ENCODE data around the gene KLK14. TPM values are rescaled to one million over a fixed set of nuclear protein-coding genes. Genes with fewer than 3 reads are reported as not detected.

Gene KLK14, protein sequence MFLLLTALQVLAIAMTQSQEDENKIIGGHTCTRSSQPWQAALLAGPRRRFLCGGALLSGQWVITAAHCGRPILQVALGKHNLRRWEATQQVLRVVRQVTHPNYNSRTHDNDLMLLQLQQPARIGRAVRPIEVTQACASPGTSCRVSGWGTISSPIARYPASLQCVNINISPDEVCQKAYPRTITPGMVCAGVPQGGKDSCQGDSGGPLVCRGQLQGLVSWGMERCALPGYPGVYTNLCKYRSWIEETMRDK
- 0.26 to 0.54 TPM (median 0.39 TPM) in 4 of 5 replicates, not detected in the other for total RNA-seq (2022; extraction: Qiagen RNA extraction)

DNA sequence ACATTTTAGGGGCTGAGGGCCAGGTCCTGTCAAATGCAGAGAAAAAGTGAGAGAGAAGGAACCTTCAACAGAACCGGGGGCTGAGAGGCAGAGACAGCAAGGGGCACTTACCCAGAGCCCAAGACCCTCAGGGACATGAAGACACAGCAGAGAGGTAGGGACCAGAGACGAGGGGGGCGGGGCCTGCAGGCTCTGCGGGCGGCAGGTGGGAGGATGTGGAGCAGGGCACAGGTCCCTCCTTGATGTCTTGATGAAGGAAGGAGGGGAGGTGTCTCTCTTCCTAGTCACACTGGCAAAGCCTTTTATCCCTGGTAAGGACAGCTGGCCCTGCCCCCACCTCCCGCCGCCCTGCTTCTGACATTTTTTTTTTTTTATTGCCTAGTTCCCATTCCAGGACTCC lies at the start of gene KLK14:
Gene KLK14 (minus strand): TSS at position 277 of the 400 bp plus-strand sequence. CDS start 273 bp downstream, at position 4.

DNA sequence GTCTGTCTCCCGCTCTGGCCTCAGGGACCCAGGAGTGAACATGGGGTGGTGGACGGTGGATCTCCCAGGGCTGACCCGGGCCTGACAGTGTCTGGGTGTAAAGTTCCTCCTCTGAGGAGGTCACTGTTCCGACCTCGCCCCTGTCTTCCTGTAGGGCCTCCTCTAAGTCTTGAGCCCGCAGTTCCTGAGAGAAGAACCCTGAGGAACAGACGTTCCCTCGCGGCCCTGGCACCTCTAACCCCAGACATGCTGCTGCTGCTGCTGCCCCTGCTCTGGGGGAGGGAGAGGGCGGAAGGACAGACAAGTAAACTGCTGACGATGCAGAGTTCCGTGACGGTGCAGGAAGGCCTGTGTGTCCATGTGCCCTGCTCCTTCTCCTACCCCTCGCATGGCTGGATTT lies 42.0 kb upstream of the KLK14 start, which contains the start of gene SIGLEC9:
Gene SIGLEC9 (plus strand): TSS at position 178 of the 400 bp plus-strand sequence. CDS start 69 bp downstream, at position 247.

DNA sequence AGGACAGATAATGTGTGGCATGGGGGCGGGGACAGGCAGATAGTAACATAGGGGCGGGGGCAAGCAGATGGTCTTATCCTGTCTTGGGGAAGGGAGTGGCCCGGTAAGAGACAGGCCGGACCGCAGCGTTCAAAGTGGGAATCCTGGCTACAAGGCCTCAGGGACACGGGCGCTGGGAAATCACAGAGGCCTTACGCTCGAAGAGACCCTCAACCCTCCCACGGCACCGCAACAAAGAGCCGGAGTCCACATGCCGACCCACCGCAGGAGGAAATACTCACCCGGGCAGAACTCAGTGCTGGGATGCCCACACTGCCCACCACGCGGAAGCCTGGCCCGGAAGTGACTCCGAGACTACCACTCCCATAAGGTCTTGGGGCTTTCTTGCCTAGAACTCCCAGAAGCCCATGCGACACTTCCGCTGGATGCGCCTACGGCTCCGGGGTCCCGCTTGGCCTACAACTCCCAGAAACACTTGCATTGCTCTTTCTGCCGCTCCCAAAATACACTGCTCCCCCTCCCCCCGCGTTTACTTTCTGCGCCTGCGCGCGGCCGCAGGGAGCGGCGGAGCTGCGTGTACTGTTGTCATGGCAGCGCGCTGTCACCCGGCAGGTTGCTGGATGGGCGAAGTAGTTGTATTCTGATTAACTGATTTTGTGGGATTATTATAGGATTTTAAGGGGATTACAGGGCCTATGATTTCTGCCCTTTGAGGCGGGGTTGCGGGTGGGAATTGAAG lies 25.5 kb upstream of the KLK14 start, which contains the start of gene CTU1:
Gene CTU1 (minus strand): TSS at position 344 of the 739 bp plus-strand sequence. CDS start 3,840 bp downstream, outside the sequence.

DNA sequence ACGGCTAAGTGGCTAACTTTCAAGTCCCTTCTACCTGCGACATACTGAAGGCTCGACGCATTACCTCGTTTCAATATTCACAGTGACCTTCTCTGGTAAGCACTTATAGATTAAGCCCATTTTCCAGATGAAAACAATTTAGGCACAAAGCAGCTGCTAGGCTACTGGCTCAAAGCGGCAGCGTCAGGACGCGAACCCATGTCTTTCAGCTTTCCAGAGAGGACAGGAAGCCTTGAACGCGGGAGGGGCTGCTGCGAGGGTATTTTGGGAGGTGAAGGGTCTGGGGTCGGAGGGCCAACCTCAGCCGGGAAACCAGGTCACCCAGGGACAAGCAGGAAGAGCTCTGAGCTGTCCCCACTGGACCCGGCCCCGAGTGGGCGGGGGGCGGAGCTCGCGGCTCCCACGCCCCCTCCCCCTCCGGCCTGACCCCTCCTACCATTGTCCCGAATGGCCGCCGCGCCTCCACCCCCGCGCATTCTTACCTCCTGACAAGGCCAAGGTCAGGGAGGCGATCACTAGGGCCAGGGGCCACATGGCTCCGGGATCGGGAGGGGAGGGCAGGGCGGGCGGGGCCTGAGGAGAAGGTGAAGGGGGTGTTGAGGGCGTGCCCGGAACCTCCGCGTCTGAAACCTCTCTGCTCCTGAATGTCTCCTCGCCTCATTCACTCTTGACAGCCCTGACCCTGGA lies 18.0 kb downstream of the KLK14 start, which contains the start of gene KLK13:
Gene KLK13 (minus strand): TSS at position 559 of the 687 bp plus-strand sequence. CDS start 25 bp downstream, at position 534.

DNA sequence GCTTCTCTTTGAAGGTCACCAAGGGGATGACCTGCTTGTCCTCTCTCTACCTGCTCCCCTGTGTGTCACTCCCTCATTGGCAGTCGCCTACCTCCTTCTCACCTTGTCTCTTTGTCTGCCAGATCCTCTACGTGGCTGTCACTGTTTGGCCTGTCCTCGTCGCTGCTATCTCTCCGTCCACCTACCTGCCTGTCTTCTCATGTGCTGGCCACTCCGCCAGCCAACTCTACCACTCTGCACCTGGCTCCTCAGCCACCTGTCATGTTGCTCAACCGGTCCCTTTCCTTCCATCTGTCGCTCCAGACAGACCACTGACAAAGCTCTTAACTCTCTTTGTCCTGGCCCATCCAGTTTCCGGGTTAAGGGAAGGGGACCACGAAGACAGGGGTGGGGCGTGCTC lies 48.0 kb downstream of the KLK14 start, which contains the start of gene KLK12:
Gene KLK12 (minus strand): TSS at position 299 of the 400 bp plus-strand sequence. CDS start 381 bp downstream, outside the sequence.

Other genes starting within 250 kb of the KLK14 start
- gene KLK15, start 249.3 kb downstream of the KLK14 start, total RNA-seq (2022; extraction: Qiagen RNA extraction), result not detected in 5 replicates
- gene KLK3, start 228.0 kb downstream of the KLK14 start, total RNA-seq (2022; extraction: Qiagen RNA extraction), result 0.12 TPM in 1 of 5 replicates, not detected in the others
- 0.16 to 0.22 TPM in 2 of 5 replicates, not detected in the others for gene KLK2, start 209.4 kb downstream of the KLK14 start, total RNA-seq (2022; extraction: Qiagen RNA extraction)
- gene KLK4, start 171.5 kb downstream of the KLK14 start, total RNA-seq (2022; extraction: Qiagen RNA extraction), result 0.11 to 0.13 TPM in 2 of 5 replicates, not detected in the others
- 0.15 TPM in 1 of 5 replicates, not detected in the others for gene KLK5, start 129.8 kb downstream of the KLK14 start, total RNA-seq (2022; extraction: Qiagen RNA extraction)
- gene KLK6, start 113.3 kb downstream of the KLK14 start, total RNA-seq (2022; extraction: Qiagen RNA extraction), result 0.15 to 0.56 TPM (median 0.21 TPM) in 5 replicates
- gene KLK7, start 99.0 kb downstream of the KLK14 start, total RNA-seq (2022; extraction: Qiagen RNA extraction), result not detected in 5 replicates
- gene KLK8, start 81.3 kb downstream of the KLK14 start, total RNA-seq (2022; extraction: Qiagen RNA extraction), result not detected in 5 replicates
- 0.21 to 0.53 TPM (median 0.31 TPM) in 5 replicates for gene KLK10, start 63.2 kb downstream of the KLK14 start, total RNA-seq (2022; extraction: Qiagen RNA extraction)
- 0.12 TPM in 1 of 5 replicates, not detected in the others for gene KLK11, start 56.3 kb downstream of the KLK14 start, total RNA-seq (2022; extraction: Qiagen RNA extraction)
- not detected in 5 replicates for gene KLK12, start 47.9 kb downstream of the KLK14 start, total RNA-seq (2022; extraction: Qiagen RNA extraction)
- gene KLK13, start 17.8 kb downstream of the KLK14 start, total RNA-seq (2022; extraction: Qiagen RNA extraction), result 0.09 to 0.14 TPM (median 0.12 TPM) in 3 of 5 replicates, not detected in the others
- 5.2 to 11.6 TPM (median 9.9 TPM) in 5 replicates for gene CTU1, start 25.5 kb upstream of the KLK14 start, total RNA-seq (2022; extraction: Qiagen RNA extraction)
- 0.05 to 0.07 TPM (median 0.05 TPM) in 4 of 5 replicates, not detected in the other for gene SIGLEC9, start 42.0 kb upstream of the KLK14 start, total RNA-seq (2022; extraction: Qiagen RNA extraction)
- not detected in 5 replicates for gene SIGLEC7, start 59.4 kb upstream of the KLK14 start, total RNA-seq (2022; extraction: Qiagen RNA extraction)
- 0.06 to 0.08 TPM (median 0.07 TPM) in 3 of 5 replicates, not detected in the others for gene CD33, start 142.2 kb upstream of the KLK14 start, total RNA-seq (2022; extraction: Qiagen RNA extraction)
- gene SIGLECL1, start 168.2 kb upstream of the KLK14 start, total RNA-seq (2022; extraction: Qiagen RNA extraction), result 0.08 TPM in 1 of 5 replicates, not detected in the others
- 0.06 to 0.13 TPM (median 0.07 TPM) in 4 of 5 replicates, not detected in the other for gene IGLON5, start 228.8 kb upstream of the KLK14 start, total RNA-seq (2022; extraction: Qiagen RNA extraction)